Ureter (tissue), 1 donor: ENCODE results near the gene PON2. TPM values are rescaled to one million over a fixed set of nuclear protein-coding genes. Genes with fewer than 3 reads are reported as not detected.
"Not testable (repeated sequence)": the region's sequence is repeated elsewhere in the genome, so short reads cannot be mapped to it uniquely, and the experiment has no call there.

Source experiments
- DNase-seq: peaks from one replicate; pipeline ENCODE4 v3.0.0-alpha.2; 2020; ENCODE audit warnings: low spot score
- total RNA-seq: library from RNA; stranded (reverse); gene quantifications from one replicate; pipeline ENCODE4 v1.2.4, GENCODE V29; 2023
- donor health status: DM: yes; HTN: yes; CAD: no.

PON2 gene
- total RNA-seq, 1 donor from 2014 or later: 76.1 TPM

DNA sequence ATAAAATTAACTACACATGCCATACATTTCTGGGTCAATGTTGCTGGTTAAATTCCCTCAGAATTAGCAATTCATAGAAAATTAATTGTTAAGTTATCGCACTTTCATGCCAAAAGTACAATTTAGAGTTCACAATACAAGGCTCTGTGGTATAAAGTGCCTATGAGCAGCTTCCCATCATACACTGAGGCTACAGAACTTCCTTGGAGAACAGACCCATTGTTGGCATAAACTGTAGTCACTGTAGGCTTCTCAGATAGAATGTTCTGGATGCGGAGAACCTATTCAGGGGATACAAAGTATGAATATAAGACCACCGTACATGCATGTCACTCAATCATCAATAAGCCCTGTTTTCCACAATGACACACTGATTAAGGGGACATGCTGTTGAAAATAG lies 29.6 kb downstream of the PON2 start:
- DNase-seq: no peak

DNA sequence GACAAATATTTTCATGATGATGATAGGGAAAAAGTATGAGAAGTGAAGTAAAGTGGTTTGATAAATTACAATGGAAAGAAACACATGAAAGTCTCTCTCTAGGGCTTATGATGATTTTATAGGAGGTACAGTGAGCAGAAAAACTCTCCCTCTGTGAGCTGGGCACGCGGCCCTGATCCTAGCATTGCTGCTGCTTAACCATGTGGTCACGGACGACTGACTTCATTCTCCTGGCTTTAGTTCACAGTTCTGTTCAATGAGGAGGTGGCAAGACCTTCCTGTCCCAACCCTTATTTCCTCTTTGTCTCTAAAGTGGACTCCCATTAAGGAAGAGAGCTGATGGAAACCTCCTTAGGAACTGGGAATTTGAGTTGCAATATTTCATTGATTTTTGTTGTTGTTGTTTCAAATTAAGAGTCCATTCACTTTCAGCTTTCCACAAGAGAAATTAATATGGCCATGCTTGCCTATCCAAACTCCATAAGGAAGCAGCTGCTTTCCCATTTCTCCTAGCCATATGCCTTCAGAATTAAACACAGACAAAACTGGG lies 30.4 kb downstream of the PON2 start:
- DNase-seq: no peak

- no peak for DNase-seq
Observed at GRCh38 chr7:95398155-95398940, 36.5 kb downstream of the PON2 start.

DNA sequence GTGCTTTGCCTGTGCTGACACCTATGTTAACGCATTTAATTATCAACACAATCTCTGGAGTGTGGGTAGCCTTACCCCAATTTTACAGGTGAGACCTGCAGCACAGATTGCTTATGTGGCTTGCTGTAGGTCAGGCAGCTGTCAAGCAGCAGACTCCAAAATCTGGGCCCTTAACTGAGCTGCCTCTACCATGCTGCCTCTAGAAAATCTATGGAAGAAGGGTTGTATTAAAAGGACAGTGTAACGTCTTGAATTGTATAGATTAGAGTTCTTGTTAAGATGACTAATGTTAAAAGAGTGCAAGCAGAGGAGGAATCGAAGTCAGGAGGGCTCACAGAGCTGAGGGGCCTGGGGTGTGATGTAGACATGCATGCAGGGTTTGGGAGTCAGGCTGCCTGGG lies 37.4 kb downstream of the PON2 start:
- DNase-seq: no peak

DNA sequence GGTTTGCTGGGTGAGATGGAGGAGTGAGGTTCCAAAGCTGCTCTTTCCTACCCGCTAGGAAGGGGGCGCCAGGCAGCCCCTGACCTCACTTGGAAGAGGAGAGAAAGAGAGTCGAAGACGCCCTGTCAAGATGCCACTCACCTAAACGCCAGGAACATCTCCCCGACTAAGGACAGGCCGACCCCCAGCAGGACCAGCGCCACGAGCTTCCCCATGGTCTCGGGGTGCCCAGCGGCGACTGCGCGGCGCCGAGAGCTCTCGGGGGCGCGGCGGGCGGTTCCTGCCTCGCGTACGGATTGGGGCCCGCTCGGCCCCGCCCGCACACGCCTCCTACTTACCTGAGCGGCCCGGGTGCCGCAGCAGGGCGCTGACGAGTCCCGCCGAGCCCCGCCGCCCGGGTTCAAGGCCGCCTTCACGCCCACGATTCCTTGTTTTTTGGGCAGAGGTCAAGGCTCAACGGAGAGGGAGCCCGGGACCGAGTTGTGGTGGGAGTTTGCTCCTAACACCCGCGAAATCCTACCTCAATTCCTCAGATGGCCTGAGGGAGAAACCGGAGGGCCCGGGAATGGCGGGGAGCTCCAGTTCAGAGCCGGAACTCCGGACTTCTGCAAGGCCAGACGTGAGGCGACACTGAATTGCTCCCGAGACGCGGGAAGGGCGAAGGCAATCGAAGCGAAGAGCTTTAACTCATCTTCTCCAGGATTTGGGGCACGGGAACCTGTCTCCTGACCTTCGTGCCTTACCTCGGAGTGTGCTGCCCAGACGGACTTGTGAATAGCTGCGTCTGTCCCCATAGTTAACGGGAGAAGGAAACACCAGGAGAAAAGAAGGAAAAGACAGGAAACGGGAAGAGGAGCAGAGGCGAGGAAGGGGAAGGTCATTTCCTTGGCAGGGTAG lies 38.4 kb downstream of the PON2 start, which contains the start of gene PON3:
PON3 (minus strand) TSS at position 240 of the 897 bp plus-strand sequence; CDS start at position 215, 25 bp downstream.
- DNase-seq: no peak

DNA sequence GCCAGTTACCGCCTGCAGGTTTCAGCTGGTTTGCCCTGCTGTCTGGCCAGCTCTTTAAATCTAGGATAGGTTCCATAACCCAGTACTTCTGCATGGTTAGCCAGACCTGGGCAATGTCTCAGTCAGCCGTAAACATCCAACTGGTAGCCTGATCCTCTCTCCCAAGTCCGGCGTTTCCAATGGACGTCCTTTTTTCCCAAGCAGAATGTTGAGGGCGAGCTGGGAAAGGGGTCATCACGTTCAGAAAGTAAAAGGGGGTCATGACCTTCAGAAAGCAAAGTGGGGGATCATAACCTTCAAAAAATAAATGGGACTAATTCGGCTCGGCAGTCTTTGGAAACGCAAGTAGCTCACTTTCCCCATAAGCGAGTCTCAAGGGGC lies 39.1 kb downstream of the PON2 start:
- DNase-seq: no peak

GRCh38 chr7:95394370-95394769 lies 40.5 kb downstream of the PON2 start:
- DNase-seq: no peak

DNA sequence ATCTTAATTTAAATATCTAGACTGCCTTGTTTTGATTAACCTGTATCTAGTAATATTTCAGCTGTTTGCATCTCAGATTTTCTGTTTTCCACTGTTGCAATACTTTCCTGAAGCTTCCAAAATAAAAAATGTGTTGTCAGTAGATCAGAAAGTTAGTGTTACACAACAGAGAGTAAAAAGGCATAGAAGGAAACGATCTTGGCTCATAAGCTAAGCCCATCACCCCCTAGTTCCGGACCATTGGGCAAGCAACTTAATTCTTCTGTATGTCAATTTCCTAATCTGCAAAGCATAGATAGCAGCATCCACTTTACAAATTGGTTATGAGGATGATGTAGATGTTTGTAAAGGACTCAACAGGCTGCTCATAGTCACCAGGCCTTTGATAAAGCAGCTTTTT lies 43.1 kb downstream of the PON2 start:
- DNase-seq: no peak

DNA sequence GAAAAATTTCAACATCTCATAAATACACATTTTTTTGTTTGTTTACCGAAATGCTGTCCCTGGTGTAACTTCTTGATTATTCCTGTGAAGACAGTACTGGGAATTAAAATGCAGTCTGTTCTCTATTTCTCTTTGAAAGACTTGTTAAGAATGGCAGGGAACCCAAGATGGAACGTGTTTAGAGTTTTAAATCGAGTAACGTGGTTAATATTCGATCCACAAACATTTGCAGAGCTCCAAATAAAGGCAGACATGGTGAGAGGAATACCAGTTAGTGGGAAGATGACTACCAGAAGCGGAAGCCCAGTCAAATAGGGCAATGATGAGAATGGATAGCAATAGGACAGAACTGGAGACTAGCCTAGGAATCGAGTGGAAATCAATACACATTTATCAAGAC lies 45.3 kb downstream of the PON2 start:
- DNase-seq: no peak

- DNase-seq: not testable (repeated sequence)
Observed at GRCh38 chr7:95379457-95379856, 55.4 kb downstream of the PON2 start.

GRCh38 chr7:95376632-95377400 lies 58.0 kb downstream of the PON2 start:
- DNase-seq: no peak

DNA sequence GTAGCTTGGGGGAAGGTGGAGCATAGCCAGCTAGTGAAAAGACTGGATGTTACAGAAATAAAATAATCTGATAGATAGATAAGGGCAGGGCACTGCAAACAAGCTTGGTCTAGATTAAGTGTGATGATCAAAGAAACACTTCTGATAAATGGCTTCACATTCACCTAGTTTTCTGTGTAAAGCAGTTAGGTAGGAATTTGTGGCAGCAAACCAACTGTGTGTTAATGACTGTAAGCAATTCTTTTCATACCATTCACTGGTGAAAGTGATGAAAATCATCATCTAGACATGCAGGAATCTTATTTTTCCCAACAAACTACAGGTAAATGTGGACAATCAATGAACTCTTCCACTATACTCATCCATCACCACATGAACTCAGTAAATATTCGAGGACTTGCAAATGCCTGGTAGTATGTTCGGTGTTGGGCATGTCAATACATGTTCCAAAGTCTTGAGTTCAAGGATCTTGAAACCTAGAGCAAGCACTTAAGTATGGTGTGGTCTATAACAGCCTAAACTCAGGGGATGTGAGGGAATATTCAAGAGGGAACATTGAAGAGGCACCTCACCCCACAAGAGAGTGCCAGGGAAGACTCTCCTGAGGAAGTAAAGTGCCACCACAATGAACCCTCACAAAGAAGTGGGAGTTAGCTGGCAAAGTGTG lies 59.1 kb downstream of the PON2 start:
- DNase-seq: no peak

DNA sequence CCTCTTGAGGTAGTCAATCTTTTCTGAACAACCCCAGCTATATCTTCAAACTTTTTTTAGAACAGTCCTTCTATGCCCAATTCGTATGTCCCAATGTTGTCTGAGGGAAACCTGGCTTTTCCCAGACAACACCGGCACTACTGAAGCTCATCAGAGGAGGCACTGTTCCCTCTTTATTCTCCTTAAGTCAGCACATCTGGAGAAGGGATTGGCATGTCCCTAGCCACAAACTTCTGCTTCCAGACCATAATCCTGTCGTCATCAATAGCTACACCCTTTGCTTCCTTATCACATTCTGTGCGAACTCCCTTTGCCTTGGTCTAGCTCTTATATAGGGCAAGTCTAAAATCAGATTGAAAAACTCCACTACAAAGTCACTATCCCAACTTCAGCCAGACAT lies 61.5 kb downstream of the PON2 start:
- DNase-seq: no peak

GRCh38 chr7:95368235-95368634 lies 66.6 kb downstream of the PON2 start:
- DNase-seq: no peak

DNA sequence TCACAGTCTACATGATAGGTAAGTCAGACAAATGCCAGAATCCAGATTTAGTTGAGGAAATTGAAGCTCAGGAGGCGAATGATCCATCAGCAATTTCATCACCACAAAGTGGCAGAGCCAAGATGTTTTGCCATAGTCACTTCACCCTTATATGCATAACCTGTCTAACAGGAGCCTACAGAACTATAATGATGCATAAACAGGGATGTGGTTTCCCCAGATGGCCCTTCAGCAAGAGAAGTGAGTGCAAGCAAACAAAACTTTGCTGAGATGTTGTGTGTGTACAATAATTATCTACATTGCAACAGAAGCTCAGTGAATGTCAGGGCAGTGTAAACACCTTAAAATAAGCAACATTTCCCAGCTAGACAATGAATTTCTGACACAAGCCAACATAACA lies 67.2 kb downstream of the PON2 start:
- no peak for DNase-seq

GRCh38 chr7:95365151-95365550 lies 69.7 kb downstream of the PON2 start:
- DNase-seq: no peak

DNA sequence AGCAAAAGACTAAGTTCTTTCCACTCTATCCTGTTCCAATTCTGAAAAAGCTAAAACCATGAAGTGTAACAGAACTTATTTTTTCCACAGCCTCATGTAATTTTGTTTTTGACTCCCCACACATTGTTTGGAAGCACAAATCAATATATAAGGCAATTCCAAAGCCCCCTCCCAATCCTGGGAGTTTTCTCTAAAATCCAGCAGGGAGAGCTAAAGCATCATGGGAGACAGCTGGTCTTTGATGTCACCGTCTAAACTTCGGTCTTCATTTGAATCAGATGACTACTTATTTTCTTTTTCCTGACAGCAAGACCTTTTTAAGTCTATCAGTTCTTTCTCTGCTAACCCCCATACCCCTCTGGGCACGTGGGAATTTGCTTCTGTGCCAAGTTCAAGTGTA lies 77.2 kb downstream of the PON2 start:
- no peak for DNase-seq
